Measurements from ENCODE around the gene AGAP3. TPM values are rescaled to one million over a fixed set of nuclear protein-coding genes. Genes with fewer than 3 reads are reported as not detected.

AGAP3 gene
- polyA plus RNA-seq, 1 of the 3 experiments (the other 2 are of a cell fraction): 126 TPM

GRCh38 chr7:151122796-151123157, 36.5 kb downstream of the AGAP3 start:
- no peak overlapping the region for H3K9ac ChIP-seq
- no peaks in the 10 kb centered on the region; a peak in 1 of 4 replicates for H3K4me1 ChIP-seq (ENCODE audit: control insufficient read depth in 1 of 2, insufficient read depth in 2 of 2, low read depth in 1 of 2, low read length in 1 of 2)
- DNase-seq: no peak
- peaks cover 28% of the 10 kb centered on the region; the same call in 1 of the 2 replicates for H3K79me2 ChIP-seq (ENCODE audit: insufficient read depth)
- no peak overlapping the region for H2AFZ ChIP-seq (ENCODE audit: low read depth)
- peaks cover 23 to 83% of the 10 kb centered on the region in 2 experiments for H3K36me3 ChIP-seq (replicated peaks in 1 of 2; ENCODE audit: control insufficient read depth in 1 of 2, insufficient read depth in 2 of 2, low read length in 1 of 2)
- H3K9me3 ChIP-seq: no peaks in the 10 kb centered on the region
- H4K20me1 ChIP-seq (ENCODE audit: insufficient read depth): peaks cover 27% of the 10 kb centered on the region
- H3K4me3 ChIP-seq (ENCODE audit: low read depth in 2 of 2, low read length in 1 of 2): no peak overlapping the region
- 93% methylated on average over 20 of the region's 29 CpGs for WGBS (ENCODE audit: low lambda C conversion rate)
- POLR2A ChIA-PET: no interaction called here
- H3K27me3 ChIP-seq (ENCODE audit: insufficient read depth): no peaks in the 10 kb centered on the region
- TF ChIP-seq EZH2phosphoT487 (IDR thresholded peaks at IDR 0.05; ENCODE audit: borderline replicate concordance, low read depth) (no peak), MAX (IDR thresholded peaks at IDR 0.05; ENCODE audit: low read depth) (no peak)
- CTCF ChIA-PET: interaction anchor here (1.1 to 18.0 kb wide), 9 partner anchors 12 to 354 kb away, joined by 3 to 243 read pairs (median 12); partner anchors contain the start of gene GBX1
- H3K4me2 ChIP-seq: no peak overlapping the region
- no peak overlapping the region for H3K27ac ChIP-seq (ENCODE audit: low read depth in 2 of 2, low read length in 1 of 2)
- no peaks in the 10 kb centered on the region for H3K9me2 ChIP-seq
- H3F3A ChIP-seq (replicated peaks; ENCODE audit: insufficient read depth): peaks cover 4% of the 10 kb centered on the region

GRCh38 chr7:151123158-151123821, 37.0 kb downstream of the AGAP3 start:
- CTCF ChIA-PET: interaction anchor here (0.7 to 18.0 kb wide), 52 partner anchors 11 to 667 kb away, joined by 3 to 243 read pairs (median 6); partner anchors contain the start of genes ABCF2, AGAP3, GBX1 and TMUB1
- POLR2A ChIA-PET: no interaction called here

More at GRCh38 chr7:151123158-151123821, 37.0 kb downstream of the AGAP3 start:
- no peak for DNase-seq
- Histone ChIP-seq H3K36me3 (replicated peaks in 1 of 2; ENCODE audit: control insufficient read depth in 1 of 2, insufficient read depth in 2 of 2, low read length in 1 of 2) (peaks cover 20 to 83% of the 10 kb centered on the region in 2 experiments), H3K4me1 (ENCODE audit: control insufficient read depth in 1 of 2, insufficient read depth in 2 of 2, low read depth in 1 of 2, low read length in 1 of 2) (no peaks in the 10 kb centered on the region; a peak in 1 of 4 replicates), H2AFZ (ENCODE audit: low read depth) (no peak overlapping the region), H3F3A (replicated peaks; ENCODE audit: insufficient read depth) (peaks cover 4% of the 10 kb centered on the region), H3K9ac (no peak overlapping the region), H3K79me2 (ENCODE audit: insufficient read depth) (peaks cover 23% of the 10 kb centered on the region; the same call in 1 of the 2 replicates), H3K27ac (ENCODE audit: low read depth in 2 of 2, low read length in 1 of 2) (no peak overlapping the region), H3K4me2 (no peak overlapping the region), H4K20me1 (ENCODE audit: insufficient read depth) (peaks cover 24% of the 10 kb centered on the region), H3K27me3 (ENCODE audit: insufficient read depth) (no peaks in the 10 kb centered on the region), H3K4me3 (ENCODE audit: low read depth in 2 of 2, low read length in 1 of 2) (no peak overlapping the region), H3K9me3 (no peaks in the 10 kb centered on the region), H3K9me2 (no peaks in the 10 kb centered on the region)
- no peak for TF ChIP-seq RCOR1 (IDR thresholded peaks at IDR 0.05; ENCODE audit: low read length)
- no peak for TF ChIP-seq EP300 (IDR thresholded peaks at IDR 0.05; ENCODE audit: borderline replicate concordance in 1 of 2, low read depth in 1 of 2, low read length in 1 of 2)
- no peak for TF ChIP-seq USF1 (IDR thresholded peaks at IDR 0.05; ENCODE audit: borderline replicate concordance, low read depth)
- no peak for TF ChIP-seq TEAD4 (IDR thresholded peaks at IDR 0.05; ENCODE audit: borderline replicate concordance, insufficient read depth)
- TF ChIP-seq RAD21 (IDR thresholded peaks at IDR 0.05; ENCODE audit: low read length): no peak
- TF ChIP-seq SIN3A (IDR thresholded peaks at IDR 0.05; ENCODE audit: borderline replicate concordance, low read depth, low read length): no peak
- TF ChIP-seq ELF1 (IDR thresholded peaks at IDR 0.05): no peak
- no peak for TF ChIP-seq RXRA (IDR thresholded peaks at IDR 0.05; ENCODE audit: borderline replicate concordance, low read depth)
- TF ChIP-seq JUND (IDR thresholded peaks at IDR 0.05): no peak
- WGBS (ENCODE audit: low lambda C conversion rate): 97% methylated on average over 50 of the region's 50 CpGs

Data from SK-N-SH (cell line).